Endothelial cell of hepatic sinusoid (primary cell): ENCODE measurements around the gene EIF2S2.

Source experiments
- in situ Hi-C: cut with HindIII; loops from 2 replicates; pipeline ENCODE4 v1.10.0; 2017; ENCODE audit warnings: low sequenced_read_pairs

Gene EIF2S2

GRCh38 chr20:34066476-34067090 lies 45.5 kb downstream of the EIF2S2 start:
- in situ Hi-C loops: no loop called here

- in situ Hi-C loops: no loop called here
These were observed 46.8 kb downstream of the EIF2S2 start for GRCh38 chr20:34065260-34065659.

GRCh38 chr20:34064286-34064685 lies 47.8 kb downstream of the EIF2S2 start:
- in situ Hi-C loops: no loop called here

DNA sequence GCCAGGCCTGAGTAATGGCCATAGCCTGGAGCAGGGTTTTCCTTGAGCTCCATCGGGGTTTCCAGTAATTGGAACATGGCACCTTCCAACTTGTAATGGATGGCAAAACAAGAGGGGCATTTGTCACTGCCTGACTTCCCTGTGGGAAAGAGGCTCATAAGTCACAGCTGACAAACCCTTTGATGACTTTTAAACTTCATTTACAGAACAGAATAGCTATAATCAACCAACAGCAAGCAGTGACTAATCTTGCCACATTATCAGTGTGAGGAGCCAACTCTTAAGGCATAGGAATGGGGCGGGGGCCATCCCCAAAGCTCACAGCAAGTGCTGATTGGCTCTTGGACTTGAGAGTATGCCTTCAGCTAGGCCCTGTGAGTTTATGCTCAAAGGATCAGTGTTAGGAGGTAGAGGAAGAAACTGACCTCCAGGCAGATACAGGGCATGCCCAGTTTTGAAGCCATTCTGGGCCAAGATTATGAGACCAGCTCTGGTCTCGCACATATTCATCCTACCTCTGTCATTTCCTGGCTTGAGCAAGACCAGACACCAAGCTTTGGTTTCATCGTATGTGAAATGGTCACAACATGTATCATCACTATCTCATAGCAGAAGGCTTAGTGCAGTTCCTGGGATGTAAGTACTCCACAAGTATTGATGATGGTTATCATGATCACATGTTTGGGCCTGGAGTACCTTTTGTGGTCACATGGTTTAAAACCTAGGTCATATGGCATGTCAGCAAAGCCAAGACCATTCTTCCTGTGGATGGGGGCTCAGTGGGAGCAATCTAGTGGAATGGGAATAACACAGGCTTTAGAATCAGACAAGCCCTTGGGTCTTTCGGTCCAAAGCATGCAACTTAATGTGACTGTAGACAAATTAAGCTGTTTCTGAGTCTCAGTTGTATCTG lies 49.2 kb downstream of the EIF2S2 start:
- in situ Hi-C loops: no loop called here

GRCh38 chr20:34061695-34062094 lies 50.3 kb downstream of the EIF2S2 start:
- in situ Hi-C loops: no loop called here

GRCh38 chr20:34060970-34061369 lies 51.1 kb downstream of the EIF2S2 start:
- in situ Hi-C loops: no loop called here

DNA sequence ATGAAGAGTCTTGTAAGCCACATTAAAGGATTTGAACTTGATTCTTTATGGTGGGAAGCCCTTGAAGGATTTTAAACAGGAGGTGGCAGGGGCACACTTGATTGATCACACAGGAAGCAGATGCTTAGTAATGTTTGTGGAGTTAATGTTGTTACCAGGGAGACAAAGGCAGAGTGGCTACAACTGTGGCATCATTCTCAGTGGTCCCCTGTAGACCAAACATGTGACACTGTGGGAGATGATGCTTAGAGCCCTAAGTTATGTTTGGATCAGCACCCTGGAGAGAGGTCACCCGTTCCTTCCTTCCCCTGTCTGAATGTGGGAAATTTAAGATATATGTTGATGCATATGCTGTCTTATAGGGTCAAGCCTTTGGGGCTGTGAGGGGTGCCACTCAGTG lies 53.2 kb downstream of the EIF2S2 start:
- in situ Hi-C loops: no loop called here

DNA sequence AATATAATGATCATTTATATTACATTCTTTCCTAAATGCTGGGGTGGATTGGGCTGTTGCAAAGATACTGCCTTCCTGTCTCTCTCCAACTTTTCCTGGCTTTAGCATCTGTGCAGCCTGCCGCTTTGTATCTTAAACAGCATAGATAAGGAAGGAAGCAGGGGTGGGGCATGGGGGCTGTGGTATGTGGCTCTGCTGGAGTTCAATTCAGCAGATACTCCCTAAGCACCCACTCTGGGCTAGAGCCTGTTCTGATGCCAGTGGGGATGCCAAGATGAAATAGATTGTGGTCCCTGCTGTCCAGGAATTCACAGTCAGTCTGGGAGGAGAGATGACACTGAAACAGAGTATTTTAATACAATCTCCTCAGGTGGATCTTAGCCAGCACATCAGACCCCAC lies 56.8 kb downstream of the EIF2S2 start:
- in situ Hi-C loops: no loop called here

GRCh38 chr20:34052414-34052813 lies 59.6 kb downstream of the EIF2S2 start:
- in situ Hi-C loops: no loop called here

DNA sequence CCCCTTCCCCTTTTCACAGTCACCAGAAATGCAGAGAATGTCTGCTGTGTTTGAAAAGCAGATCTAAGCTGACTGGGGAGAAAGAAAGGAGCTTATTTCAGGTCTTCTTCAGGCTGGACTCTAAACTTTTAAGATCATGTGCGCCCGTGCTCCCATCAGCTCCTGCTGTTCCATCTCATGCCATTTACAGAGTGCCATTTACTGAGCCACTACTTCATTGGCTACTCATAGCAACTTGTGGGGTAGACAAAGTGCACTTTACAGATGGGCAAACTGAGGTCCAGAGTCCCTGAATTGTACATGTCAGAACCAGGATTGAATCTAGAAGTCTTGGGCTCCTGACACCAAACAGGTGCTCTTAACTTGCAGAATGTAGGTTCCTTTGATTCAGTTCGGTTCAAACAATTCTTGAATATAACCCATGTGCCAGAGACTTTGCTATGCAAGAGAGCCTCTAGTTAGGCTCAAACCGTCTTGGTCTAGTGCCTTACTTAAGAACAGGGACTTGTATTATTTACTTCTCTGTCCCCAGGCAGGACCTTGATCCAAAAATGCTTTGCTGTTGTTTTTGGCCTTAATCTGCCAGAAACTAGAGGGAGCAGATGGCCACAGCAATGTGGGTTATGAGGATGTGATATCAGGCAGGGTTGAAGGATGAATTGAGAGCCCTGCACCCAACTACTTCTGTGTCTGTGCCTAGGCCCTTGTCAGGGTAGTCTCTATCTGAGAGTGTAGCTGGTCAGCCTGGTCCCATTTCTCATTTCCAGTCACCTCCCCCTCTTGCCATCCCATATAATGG lies 61.9 kb downstream of the EIF2S2 start:
- in situ Hi-C loops: no loop called here

DNA sequence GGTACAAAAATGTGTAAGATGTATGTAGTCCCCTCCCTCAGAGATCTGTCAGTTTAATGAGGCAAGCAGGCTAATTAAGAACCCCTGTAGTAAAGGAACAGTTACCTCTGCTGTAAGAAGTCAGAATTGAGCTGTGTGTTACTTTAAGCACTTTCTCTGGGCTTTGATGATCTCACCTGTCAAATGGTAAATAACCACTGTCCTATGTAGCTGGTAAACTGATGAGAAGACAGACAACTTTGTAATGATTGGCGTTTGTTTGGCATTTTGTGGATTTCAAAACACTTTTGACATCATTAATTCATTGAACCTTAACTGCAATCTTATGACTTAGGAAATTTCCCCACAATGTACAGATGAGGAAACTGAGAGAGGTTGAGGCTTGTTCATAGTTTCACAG lies 62.7 kb downstream of the EIF2S2 start:
- in situ Hi-C loops: no loop called here

DNA sequence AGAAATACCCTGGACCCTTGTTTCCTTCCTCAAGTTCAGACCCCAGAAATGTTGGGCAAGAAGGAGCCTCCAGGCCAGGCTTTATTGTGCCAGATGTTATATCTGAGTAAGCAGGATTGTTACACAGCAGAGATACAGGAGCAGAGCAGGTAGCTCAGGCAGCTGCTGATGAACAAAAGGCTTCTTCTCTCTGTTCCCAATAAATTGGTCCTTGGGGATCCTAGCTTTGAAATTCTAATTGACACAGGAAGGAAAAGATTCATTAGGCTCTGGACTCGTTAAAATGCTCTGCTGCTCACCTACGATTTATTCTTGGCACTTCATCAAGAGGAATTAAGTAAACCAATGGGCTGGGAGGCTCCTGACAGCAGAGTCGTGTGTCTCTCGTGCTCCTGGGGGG lies 64.1 kb downstream of the EIF2S2 start:
- in situ Hi-C loops: no loop called here

DNA sequence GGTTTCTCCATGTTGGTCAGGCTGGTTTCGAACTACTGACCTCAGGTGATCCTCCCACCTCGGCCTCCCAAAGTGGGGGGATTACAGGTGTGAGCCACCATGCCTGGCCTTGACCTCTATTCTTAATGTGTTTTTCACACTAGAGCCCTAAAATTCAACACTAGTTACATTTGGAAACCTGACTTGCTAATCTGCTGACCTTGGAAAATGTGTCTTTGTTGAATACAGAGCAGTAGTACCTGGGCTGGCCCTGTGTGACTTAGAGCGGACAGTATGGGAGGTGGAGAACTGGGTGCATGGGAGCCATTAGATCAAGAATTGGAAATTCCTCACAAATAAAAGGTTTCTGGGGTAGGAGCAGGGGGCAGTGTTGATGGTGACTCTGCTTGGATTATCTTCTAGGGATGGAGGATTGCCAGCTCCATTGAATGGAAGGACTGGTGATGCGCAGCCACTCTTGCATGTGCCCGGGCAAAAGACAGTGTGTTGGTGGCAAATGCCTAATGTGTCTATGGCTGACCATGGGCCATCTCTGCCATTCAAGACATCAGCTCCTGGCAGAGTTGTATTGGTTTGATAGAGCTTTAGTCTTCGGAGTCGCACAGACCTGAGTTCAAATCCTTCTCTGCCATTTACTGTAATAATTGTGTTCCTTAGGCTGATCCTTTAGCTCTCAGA lies 64.9 kb downstream of the EIF2S2 start:
- in situ Hi-C loops: no loop called here

GRCh38 chr20:34045930-34046725 lies 65.9 kb downstream of the EIF2S2 start:
- in situ Hi-C loops: no loop called here

- in situ Hi-C loops: no loop called here
These were observed 66.7 kb downstream of the EIF2S2 start for GRCh38 chr20:34045294-34045693.

DNA sequence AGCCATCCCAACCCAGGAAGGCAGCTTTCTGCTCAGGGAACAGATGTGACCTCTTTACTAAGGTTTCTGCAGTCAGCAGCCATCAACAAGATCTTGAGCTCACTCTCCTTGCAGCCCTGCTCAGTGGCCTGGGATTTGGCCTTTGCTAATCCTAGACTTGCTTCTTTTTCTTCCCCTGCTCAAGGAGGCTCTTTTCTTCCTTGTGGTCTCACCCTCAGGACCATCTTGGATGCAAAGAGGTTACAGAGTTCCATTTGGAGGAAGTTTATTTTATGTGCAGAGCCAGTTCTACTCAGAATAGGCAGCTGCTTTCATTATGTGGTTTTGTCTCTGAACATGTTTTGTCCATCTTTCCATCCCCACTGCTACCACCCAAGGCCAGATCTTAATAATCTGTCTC lies 69.0 kb downstream of the EIF2S2 start:
- in situ Hi-C loops: no loop called here

DNA sequence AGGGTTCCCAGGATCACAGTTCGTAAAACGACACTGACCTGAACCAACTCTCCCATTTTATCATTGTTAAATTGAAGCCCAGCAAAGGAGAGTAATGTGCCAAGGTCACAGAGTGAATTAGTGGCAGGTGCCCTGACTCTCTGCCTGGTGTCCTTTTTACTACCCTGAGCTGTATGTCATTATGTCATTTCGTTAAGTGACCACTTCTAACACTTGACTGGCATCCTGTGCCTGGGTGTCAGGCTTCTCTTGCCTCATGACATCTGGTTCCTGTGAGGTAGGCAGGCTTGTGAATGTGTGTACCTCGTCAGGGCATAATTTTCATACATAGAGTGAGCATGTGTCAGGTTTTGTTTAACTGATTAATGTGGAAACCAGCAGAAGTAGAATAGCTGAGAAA lies 69.8 kb downstream of the EIF2S2 start:
- in situ Hi-C loops: no loop called here

GRCh38 chr20:34041226-34041625 lies 70.8 kb downstream of the EIF2S2 start:
- in situ Hi-C loops: no loop called here

DNA sequence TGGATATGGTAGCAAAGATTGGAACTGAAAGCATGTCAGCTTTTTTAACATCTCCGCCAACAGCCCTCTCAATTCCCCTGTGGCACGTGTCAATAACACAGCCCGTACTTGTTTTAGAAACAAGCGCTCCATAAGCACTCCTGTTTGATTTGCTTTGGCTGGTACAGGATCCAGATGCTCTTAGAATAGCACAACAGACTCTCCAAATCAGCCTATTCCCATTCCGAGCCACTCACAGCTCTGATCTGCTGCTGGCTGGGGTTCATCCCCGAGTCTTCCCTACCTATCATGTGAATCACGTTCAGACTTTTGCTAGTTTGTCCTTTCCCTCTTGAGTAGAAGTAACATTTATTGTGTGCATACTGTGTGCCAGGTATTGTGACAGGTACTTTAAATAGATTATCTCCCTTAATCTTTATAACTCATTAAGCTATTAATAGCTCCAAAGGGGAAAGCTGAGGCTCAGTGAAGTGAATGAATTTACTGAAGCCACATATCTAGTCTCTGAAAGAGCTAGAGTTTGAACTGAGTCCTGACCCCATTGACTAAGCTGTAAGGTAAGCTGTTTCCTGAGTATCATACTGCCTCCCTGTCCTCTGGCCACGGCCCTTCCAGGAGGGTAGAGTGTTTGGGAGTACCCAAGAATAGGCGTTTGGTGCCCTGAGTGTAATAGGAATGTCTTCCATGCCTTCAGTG lies 71.6 kb downstream of the EIF2S2 start:
- in situ Hi-C loops: no loop called here
